GM23248 (cell line): ENCODE measurements around the gene CAMTA1. TPM values are rescaled to one million over a fixed set of nuclear protein-coding genes. Genes with fewer than 3 reads are reported as not detected.

ENCODE experiments used
- DNase-seq: peaks from one replicate; pipeline ENCODE4 v3.0.0-alpha.2; 2015
- H2AFZ ChIP-seq: fragments of 200-600 bp; sonication (generic); 2 replicates; pipeline ENCODE4 v1.6.1; 2016; ENCODE audit warnings: antibody characterized with exemption
- H3F3A ChIP-seq: fragments of 200-600 bp; sonication (generic); 2 replicates; pipeline ENCODE4 v1.6.1; 2016; ENCODE audit warnings: mild to moderate bottlenecking, antibody characterized with exemption, mixed run types; ENCODE audit not compliant: insufficient read depth
- H3K27ac ChIP-seq: fragments of 200-600 bp; sonication (generic); 2 replicates; pipeline ENCODE4 v1.5.1; 2016; ENCODE audit warnings: mild to moderate bottlenecking
- H3K27me3 ChIP-seq: fragments of 200-600 bp; sonication (generic); replicated peaks from 2 replicates; pipeline ENCODE4 v1.6.1; 2016; ENCODE audit warnings: mild to moderate bottlenecking; ENCODE audit not compliant: insufficient read depth
- H3K36me3 ChIP-seq: fragments of 200-600 bp; sonication (generic); 2 replicates; pipeline ENCODE4 v1.6.1; 2016; ENCODE audit warnings: low read depth, mild to moderate bottlenecking
- H3K4me1 ChIP-seq: fragments of 200-600 bp; sonication (generic); 2 replicates; pipeline ENCODE4 v1.6.1; 2016; ENCODE audit warnings: mild to moderate bottlenecking; ENCODE audit not compliant: insufficient read depth
- H3K4me2 ChIP-seq: fragments of 200-600 bp; sonication (generic); one replicate; pipeline ENCODE4 v1.6.1; 2016; ENCODE audit warnings: mild to moderate bottlenecking; ENCODE audit not compliant: unreplicated experiment
- H3K4me3 ChIP-seq: fragments of 200-600 bp; sonication (generic); 2 replicates; pipeline ENCODE4 v1.5.1; 2016; ENCODE audit warnings: mild to moderate bottlenecking
- H3K79me2 ChIP-seq: fragments of 200-600 bp; sonication (generic); 2 replicates; pipeline ENCODE4 v1.6.1; 2016; ENCODE audit warnings: mild to moderate bottlenecking; ENCODE audit not compliant: insufficient read depth
- H3K9ac ChIP-seq: fragments of 200-600 bp; sonication (generic); 2 replicates; pipeline ENCODE4 v1.6.1; 2016; ENCODE audit warnings: mild to moderate bottlenecking
- H3K9me2 ChIP-seq: fragments of 200-600 bp; sonication (generic); 2 replicates; pipeline ENCODE4 v1.6.1; 2016; ENCODE audit warnings: mixed run types, mild to moderate bottlenecking, moderate library complexity; ENCODE audit not compliant: insufficient read depth
- H3K9me3 ChIP-seq: fragments of 200-600 bp; sonication (generic); one replicate; pipeline ENCODE4 v1.6.1; 2017; ENCODE audit warnings: low read depth
- H4K20me1 ChIP-seq: fragments of 200-600 bp; sonication (generic); 2 replicates; pipeline ENCODE4 v1.6.0; 2016; ENCODE audit not compliant: insufficient read depth
- EZH2 ChIP-seq: fragments of 200-600 bp; sonication (generic); IDR thresholded peaks from 2 replicates; pipeline ENCODE4 v1.6.1; 2018; ENCODE audit warnings: antibody characterized with exemption, mild to moderate bottlenecking; ENCODE audit not compliant: insufficient read depth, poor library complexity, severe bottlenecking
- EZH2phosphoT487 ChIP-seq: fragments of 200-600 bp; sonication (generic); IDR thresholded peaks from 2 replicates; pipeline ENCODE4 v1.6.1; 2018; ENCODE audit warnings: antibody characterized with exemption, moderate library complexity, mild to moderate bottlenecking, low read depth; ENCODE audit not compliant: insufficient read depth
- WGBS, 2 experiments: methylation state at CpG; one replicate each; pipeline ENCODE4 v1.1.6; 2015 to 2017; ENCODE audit warnings: low lambda C conversion rate in 2 of 2, low coverage in 1 of 2; ENCODE audit errors: missing lambda C conversion rate in 2 of 2; 5-methylcytosine and 5-hydroxymethylcytosine counted together
- in situ Hi-C: fragments of 300-500 bp; cut with MboI; formaldehyde crosslinking; loops from 2 replicates; pipeline ENCODE4 v1.15.0; 2020
- polyA plus RNA-seq: library from polyadenylated mRNA; unstranded; fragments of >200 nt; fragmentation: Nextera tagmentation; extraction: Ambion mirVana; gene quantifications from 2 replicates; pipeline ENCODE4 v1.2.1, GENCODE V29; 2016
- total RNA-seq: library from RNA; depleted of rRNA; stranded (reverse); fragments of >200 nt; shearing (Covaris generic); gene quantifications from 2 replicates; pipeline ENCODE4 v1.2.3, GENCODE V29; 2014

Gene CAMTA1
- total and polyA plus RNA-seq, 2 experiments from 2014 or later, result 50.1 to 165 TPM

- Histone ChIP-seq H3K9me2 (no peaks in the 10 kb centered on the region), H3K4me1 (peaks cover 10% of the 10 kb centered on the region; the same call in 1 of the 2 replicates), H3K79me2 (no peaks in the 10 kb centered on the region), H3K27me3 (no peaks in the 10 kb centered on the region), H3K36me3 (no peaks in the 10 kb centered on the region), H3K4me2 (no peak overlapping the region), H2AFZ (no peak overlapping the region), H3K9me3 (no peaks in the 10 kb centered on the region), H3K4me3 (no peak overlapping the region), H3K9ac (no peak overlapping the region), H3K27ac (no peak overlapping the region), H3F3A (0 out of 2 replicates have a peak, but pooled peaks cover 3% of the 10 kb centered on the region), H4K20me1 (no peaks in the 10 kb centered on the region)
- in situ Hi-C loops, result no loop called here
- TF ChIP-seq EZH2 (no peak), EZH2phosphoT487 (no peak)
- 42 to 44% methylated on average over 1 of the region's 1 CpG for WGBS, 2 experiments
- no peak for DNase-seq
Measured at GRCh38 chr1:7488475-7488842, 703.2 kb downstream of the CAMTA1 start.

GRCh38 chr1:7489586-7489985 lies 704.3 kb downstream of the CAMTA1 start:
- H3K4me1 ChIP-seq, result peaks cover 10% of the 10 kb centered on the region; the same call in 1 of the 2 replicates
- in situ Hi-C loops, result no loop called here
- no peaks in the 10 kb centered on the region for H3K9me3 ChIP-seq
- H3K36me3 ChIP-seq, result no peaks in the 10 kb centered on the region
- H3K9ac ChIP-seq, result no peak overlapping the region
- DNase-seq, result no peak
- H3K79me2 ChIP-seq, result no peaks in the 10 kb centered on the region
- WGBS, 2 experiments, result 71 to 72% methylated on average over 13 of the region's 13 CpGs
- H3K4me2 ChIP-seq, result no peak overlapping the region
- H4K20me1 ChIP-seq, result no peaks in the 10 kb centered on the region
- 0 out of 2 replicates have a peak, but pooled peaks cover 3% of the 10 kb centered on the region for H3F3A ChIP-seq
- no peak overlapping the region for H2AFZ ChIP-seq
- H3K4me3 ChIP-seq, result no peak overlapping the region
- H3K9me2 ChIP-seq, result no peaks in the 10 kb centered on the region
- no peak overlapping the region for H3K27ac ChIP-seq
- TF ChIP-seq EZH2phosphoT487 (no peak), EZH2 (no peak)
- H3K27me3 ChIP-seq, result no peaks in the 10 kb centered on the region

- WGBS, 2 experiments, result 84 to 86% methylated on average over 10 of the region's 10 CpGs
- Histone ChIP-seq H3K27me3 (no peaks in the 10 kb centered on the region), H3K36me3 (no peaks in the 10 kb centered on the region), H4K20me1 (no peaks in the 10 kb centered on the region), H3K4me3 (no peak overlapping the region), H3K9me3 (no peaks in the 10 kb centered on the region), H3K9ac (0 out of 2 replicates have a peak overlapping the region, but pooled peaks have one; percentile 49), H3K4me2 (no peak overlapping the region), H2AFZ (0 out of 2 replicates have a peak overlapping the region, but pooled peaks have one; percentile 33), H3K9me2 (no peaks in the 10 kb centered on the region), H3F3A (0 out of 2 replicates have a peak, but pooled peaks cover 3% of the 10 kb centered on the region), H3K27ac (peak overlapping the region; percentile 52; the same call in 1 of the 2 replicates), H3K79me2 (no peaks in the 10 kb centered on the region), H3K4me1 (peaks cover 10% of the 10 kb centered on the region; the same call in 1 of the 2 replicates)
- DNase-seq, result no peak
- TF ChIP-seq EZH2, result no peak
- TF ChIP-seq EZH2phosphoT487, result no peak
- in situ Hi-C loops, result no loop called here
Measured at GRCh38 chr1:7490576-7490975, 705.3 kb downstream of the CAMTA1 start.

- H3K9me3 ChIP-seq, result no peaks in the 10 kb centered on the region
- H3K4me2 ChIP-seq, result peak overlapping the region; percentile 24
- peak overlapping the region; percentile 52 for H3K27ac ChIP-seq
Measured at GRCh38 chr1:7491109-7491817, 706.0 kb downstream of the CAMTA1 start.

More at GRCh38 chr1:7491109-7491817, 706.0 kb downstream of the CAMTA1 start:
- TF ChIP-seq EZH2, result no peak
- TF ChIP-seq EZH2phosphoT487, result no peak
- Histone ChIP-seq H3K36me3 (no peaks in the 10 kb centered on the region), H3K9me2 (no peaks in the 10 kb centered on the region), H3K4me3 (no peak overlapping the region), H3F3A (0 out of 2 replicates have a peak, but pooled peaks cover 3% of the 10 kb centered on the region), H3K4me1 (peaks cover 10% of the 10 kb centered on the region; the same call in 1 of the 2 replicates), H2AFZ (peak overlapping the region; percentile 33), H3K79me2 (no peaks in the 10 kb centered on the region), H4K20me1 (no peaks in the 10 kb centered on the region), H3K9ac (peak overlapping the region; percentile 49), H3K27me3 (no peaks in the 10 kb centered on the region)
- WGBS, 2 experiments, result 49 to 53% methylated on average over 17 of the region's 17 CpGs
- in situ Hi-C loops, result no loop called here
- DNase-seq, result peak; percentile 91
